Peyer's patch (tissue), 4 donors: ENCODE results near the gene OR5M10.

ENCODE experiments used
- POLR2A ChIP-seq, 2 donors: fragments of 450-650 bp; IDR thresholded peaks; one replicate each; pipeline ENCODE4 v1.5.1; 2017; ENCODE audit warnings: antibody characterized with exemption in 2 of 2, mild to moderate bottlenecking in 2 of 2, moderate library complexity in 2 of 2
- TF ChIP-seq, protein P1 (sequence below), 6 experiments: fragments of 450-650 bp in 4 of 6; fragments of 200-600 bp in 2 of 6; sonication (generic) in 1 of 6; IDR thresholded peaks; one replicate each; pipeline ENCODE4 v1.5.1; 2017 to 2019; ENCODE audit warnings: antibody characterized with exemption in 6 of 6, mild to moderate bottlenecking in 3 of 6, moderate library complexity in 1 of 6

DNA sequence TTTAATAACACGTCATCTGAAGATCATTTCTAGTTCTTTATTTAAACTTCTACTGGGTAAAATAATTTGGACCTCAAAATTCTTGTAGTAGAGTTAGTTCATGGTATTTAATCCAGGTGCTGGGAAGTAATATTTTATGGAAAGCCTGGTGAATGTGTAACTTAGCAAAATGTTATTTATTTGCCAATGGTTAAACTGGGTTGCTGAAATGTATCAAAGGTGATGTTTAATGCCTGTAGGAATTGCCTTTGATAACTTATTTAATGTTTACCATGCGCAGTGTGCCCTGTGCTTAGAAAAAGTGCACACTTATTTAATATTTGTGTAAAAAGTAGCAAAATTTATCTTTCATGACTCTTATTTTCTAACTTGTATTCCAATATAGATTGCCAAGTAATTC lies 45.7 kb downstream of the OR5M10 start:
- TF ChIP-seq, protein P1, sequence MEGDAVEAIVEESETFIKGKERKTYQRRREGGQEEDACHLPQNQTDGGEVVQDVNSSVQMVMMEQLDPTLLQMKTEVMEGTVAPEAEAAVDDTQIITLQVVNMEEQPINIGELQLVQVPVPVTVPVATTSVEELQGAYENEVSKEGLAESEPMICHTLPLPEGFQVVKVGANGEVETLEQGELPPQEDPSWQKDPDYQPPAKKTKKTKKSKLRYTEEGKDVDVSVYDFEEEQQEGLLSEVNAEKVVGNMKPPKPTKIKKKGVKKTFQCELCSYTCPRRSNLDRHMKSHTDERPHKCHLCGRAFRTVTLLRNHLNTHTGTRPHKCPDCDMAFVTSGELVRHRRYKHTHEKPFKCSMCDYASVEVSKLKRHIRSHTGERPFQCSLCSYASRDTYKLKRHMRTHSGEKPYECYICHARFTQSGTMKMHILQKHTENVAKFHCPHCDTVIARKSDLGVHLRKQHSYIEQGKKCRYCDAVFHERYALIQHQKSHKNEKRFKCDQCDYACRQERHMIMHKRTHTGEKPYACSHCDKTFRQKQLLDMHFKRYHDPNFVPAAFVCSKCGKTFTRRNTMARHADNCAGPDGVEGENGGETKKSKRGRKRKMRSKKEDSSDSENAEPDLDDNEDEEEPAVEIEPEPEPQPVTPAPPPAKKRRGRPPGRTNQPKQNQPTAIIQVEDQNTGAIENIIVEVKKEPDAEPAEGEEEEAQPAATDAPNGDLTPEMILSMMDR (IDR thresholded peaks at IDR 0.05) = no peak
- no peak for TF ChIP-seq POLR2A (IDR thresholded peaks at IDR 0.05)
